Progenitor cell of endocrine pancreas (in vitro differentiated cells): ENCODE results near the gene KLK7. TPM values are rescaled to one million over a fixed set of nuclear protein-coding genes. Genes with fewer than 3 reads are reported as not detected.

Experiments
- DNase-seq: peaks from one replicate; pipeline ENCODE4 v3.0.0; 2021; ENCODE audit warnings: low spot score; ENCODE audit not compliant: unreplicated experiment
- H3K27ac Mint-ChIP-seq: 2 replicates; pipeline ENCODE4 v1.8.0; 2021; ENCODE audit warnings: mild to moderate bottlenecking, moderate library complexity, mixed read lengths
- H3K27me3 Mint-ChIP-seq: 2 replicates; pipeline ENCODE4 v1.8.0; 2021; ENCODE audit warnings: mixed read lengths
- H3K36me3 Mint-ChIP-seq: 2 replicates; pipeline ENCODE4 v1.8.0; 2022; ENCODE audit warnings: mixed read lengths; ENCODE audit not compliant: insufficient read depth
- H3K4me1 Mint-ChIP-seq: 2 replicates; pipeline ENCODE4 v1.8.0; 2021; ENCODE audit warnings: low read depth, mixed read lengths
- H3K4me3 Mint-ChIP-seq: 2 replicates; pipeline ENCODE4 v1.8.0; 2021; ENCODE audit warnings: low read depth, mild to moderate bottlenecking, moderate library complexity, mixed read lengths
- H3K9me3 Mint-ChIP-seq: 2 replicates; pipeline ENCODE4 v1.8.0; 2021; ENCODE audit warnings: low read depth, mixed read lengths
- total RNA-seq: library from RNA; stranded (reverse); gene quantifications from 2 replicates; pipeline ENCODE4 v1.2.1, GENCODE V29; 2021
- TF ChIP-seq, protein P1 (sequence below): fragments of 200-600 bp; sonication (generic); IDR thresholded peaks from one replicate; pipeline ENCODE4 v1.5.0; 2021; ENCODE audit warnings: antibody characterized with exemption, mild to moderate bottlenecking; ENCODE audit not compliant: unreplicated experiment

KLK7 gene
- total RNA-seq, 1 donor from 2014 or later, result not detected

DNA sequence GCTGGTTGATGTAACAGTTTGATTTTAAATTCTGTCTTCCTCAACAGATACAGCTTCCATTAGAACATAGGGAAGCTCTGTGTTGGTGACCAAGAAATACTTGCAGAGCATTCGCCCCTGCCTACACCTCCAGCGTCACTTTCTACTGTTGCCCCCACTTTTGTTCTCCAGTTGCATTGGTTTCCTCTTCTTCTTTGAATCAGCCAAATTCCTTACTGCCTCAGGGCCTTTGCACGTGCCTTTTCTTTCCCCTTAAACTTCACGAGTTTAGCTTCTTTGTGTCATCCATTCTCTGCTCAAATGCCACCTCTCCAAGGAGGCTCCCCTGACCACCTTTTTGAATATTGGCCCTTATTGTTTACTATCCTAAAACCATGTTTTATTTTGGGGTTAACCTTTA is 36.6 kb downstream of the KLK7 start:
- Mint-ChIP-seq H3K36me3 (no peaks in the 10 kb centered on the region), H3K4me1 (no peaks in the 10 kb centered on the region), H3K27ac (no peak overlapping the region), H3K9me3 (no peaks in the 10 kb centered on the region), H3K4me3 (no peak overlapping the region), H3K27me3 (peaks cover 51% of the 10 kb centered on the region)
- no peak for DNase-seq
- TF ChIP-seq, protein P1, sequence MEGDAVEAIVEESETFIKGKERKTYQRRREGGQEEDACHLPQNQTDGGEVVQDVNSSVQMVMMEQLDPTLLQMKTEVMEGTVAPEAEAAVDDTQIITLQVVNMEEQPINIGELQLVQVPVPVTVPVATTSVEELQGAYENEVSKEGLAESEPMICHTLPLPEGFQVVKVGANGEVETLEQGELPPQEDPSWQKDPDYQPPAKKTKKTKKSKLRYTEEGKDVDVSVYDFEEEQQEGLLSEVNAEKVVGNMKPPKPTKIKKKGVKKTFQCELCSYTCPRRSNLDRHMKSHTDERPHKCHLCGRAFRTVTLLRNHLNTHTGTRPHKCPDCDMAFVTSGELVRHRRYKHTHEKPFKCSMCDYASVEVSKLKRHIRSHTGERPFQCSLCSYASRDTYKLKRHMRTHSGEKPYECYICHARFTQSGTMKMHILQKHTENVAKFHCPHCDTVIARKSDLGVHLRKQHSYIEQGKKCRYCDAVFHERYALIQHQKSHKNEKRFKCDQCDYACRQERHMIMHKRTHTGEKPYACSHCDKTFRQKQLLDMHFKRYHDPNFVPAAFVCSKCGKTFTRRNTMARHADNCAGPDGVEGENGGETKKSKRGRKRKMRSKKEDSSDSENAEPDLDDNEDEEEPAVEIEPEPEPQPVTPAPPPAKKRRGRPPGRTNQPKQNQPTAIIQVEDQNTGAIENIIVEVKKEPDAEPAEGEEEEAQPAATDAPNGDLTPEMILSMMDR, result no peak

- H3K4me1 Mint-ChIP-seq, result no peaks in the 10 kb centered on the region
- peaks cover 54% of the 10 kb centered on the region for H3K27me3 Mint-ChIP-seq
- H3K4me3 Mint-ChIP-seq, result no peak overlapping the region
- no peak for DNase-seq
- no peaks in the 10 kb centered on the region for H3K9me3 Mint-ChIP-seq
- H3K27ac Mint-ChIP-seq, result no peak overlapping the region
- no peaks in the 10 kb centered on the region for H3K36me3 Mint-ChIP-seq
- TF ChIP-seq, protein P1, result no peak
Observed at GRCh38 chr19:50944795-50945194, 38.9 kb downstream of the KLK7 start.

DNA sequence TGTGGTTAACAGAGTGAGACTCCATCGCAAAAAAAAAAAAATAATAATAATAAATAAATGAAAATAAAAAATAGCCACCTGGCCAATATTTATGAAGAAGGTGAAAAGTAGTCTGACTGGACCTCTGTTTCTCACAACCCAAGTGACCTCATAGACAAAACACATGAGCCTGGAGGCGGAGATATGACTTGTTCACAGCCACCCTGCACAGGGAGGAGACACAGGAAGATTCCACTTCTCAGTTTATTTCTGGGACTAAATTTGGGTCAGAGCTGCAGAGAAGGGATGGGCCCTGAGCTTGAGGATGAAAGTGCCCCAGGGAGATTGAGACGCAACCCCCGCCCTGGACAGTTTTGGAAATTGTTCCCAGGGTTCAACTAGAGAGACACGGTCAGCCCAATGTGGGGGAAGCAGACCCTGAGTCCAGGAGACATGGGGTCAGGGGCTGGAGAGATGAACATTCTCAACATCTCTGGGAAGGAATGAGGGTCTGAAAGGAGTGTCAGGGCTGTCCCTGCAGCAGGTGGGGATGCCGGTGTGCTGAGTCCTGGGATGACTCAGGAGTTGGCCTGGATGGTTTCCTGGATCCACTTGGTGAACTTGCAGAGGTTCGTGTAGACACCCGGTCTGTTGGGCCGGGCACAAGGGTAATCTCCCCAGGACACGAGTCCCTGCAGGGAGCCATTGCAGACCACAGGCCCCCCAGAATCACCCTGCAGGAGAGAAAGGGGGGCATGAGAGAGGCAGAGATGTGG is 40.5 kb downstream of the KLK7 start:
- TF ChIP-seq, protein P1, result no peak
- Mint-ChIP-seq H3K27me3 (peaks cover 50% of the 10 kb centered on the region), H3K9me3 (no peaks in the 10 kb centered on the region), H3K4me3 (no peak overlapping the region), H3K4me1 (no peaks in the 10 kb centered on the region), H3K36me3 (no peaks in the 10 kb centered on the region), H3K27ac (no peak overlapping the region)
- no peak for DNase-seq

DNA sequence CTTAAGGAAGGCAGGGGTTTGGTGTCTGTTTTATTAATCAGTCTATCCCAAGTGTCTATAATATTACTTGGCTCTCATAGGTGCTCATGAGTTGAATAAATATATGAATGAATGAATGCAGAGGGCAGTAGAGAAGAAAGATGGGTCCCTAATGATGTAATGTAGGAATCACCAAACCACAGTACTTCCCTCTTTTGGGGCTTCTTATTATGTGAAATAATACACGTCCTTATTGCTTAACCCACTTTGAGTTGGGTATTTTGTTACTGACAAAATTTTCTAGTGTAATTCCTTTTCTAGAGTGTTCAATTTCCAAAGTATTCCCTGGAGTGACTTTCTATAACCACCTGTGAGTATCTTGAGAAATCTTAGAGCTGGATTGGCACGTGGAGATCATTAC is 44.1 kb downstream of the KLK7 start:
- TF ChIP-seq, protein P1, result no peak
- Mint-ChIP-seq H3K9me3 (no peaks in the 10 kb centered on the region), H3K4me1 (no peaks in the 10 kb centered on the region), H3K36me3 (no peaks in the 10 kb centered on the region), H3K4me3 (no peak overlapping the region), H3K27me3 (peaks cover 47% of the 10 kb centered on the region), H3K27ac (no peak overlapping the region)
- DNase-seq, result no peak

DNA sequence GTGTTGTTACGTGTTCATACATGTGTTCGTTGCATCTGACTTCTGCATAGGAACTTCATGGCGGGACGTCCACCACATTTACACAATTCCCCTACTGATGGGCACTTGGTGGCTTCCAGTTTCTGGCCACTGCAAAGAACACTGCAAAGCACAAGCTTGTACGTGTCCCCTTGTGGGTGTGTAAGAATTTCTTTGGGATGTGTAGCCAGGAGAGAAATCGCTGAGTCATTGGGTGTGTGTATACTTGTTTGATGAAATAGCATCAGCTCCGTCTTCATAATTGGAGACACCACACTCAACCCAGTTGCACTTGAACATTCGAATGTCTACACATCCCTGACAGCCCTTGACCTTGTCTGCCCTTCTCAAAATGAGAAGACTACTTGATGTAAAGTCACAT is 50.1 kb downstream of the KLK7 start:
- no peaks in the 10 kb centered on the region for H3K9me3 Mint-ChIP-seq
- DNase-seq, result no peak
- H3K27ac Mint-ChIP-seq, result no peak overlapping the region
- TF ChIP-seq, protein P1, result no peak
- no peak overlapping the region for H3K4me3 Mint-ChIP-seq
- H3K4me1 Mint-ChIP-seq, result no peaks in the 10 kb centered on the region
- H3K36me3 Mint-ChIP-seq, result no peaks in the 10 kb centered on the region
- H3K27me3 Mint-ChIP-seq, result peaks cover 46% of the 10 kb centered on the region
